NCI-H345 (cell line): ENCODE measurements around the gene SOX5.
A peak's percentile ranks its signal among the peaks of the same experiment; 100 is the strongest.
"Not testable (repeated sequence)": the region's sequence is repeated elsewhere in the genome, so short reads cannot be mapped to it uniquely, and the experiment has no call there.

Experiments used
- DNase-seq: peaks from one replicate; lab custom pipeline; 2025; lab: John Stamatoyannopoulos, UW

Gene SOX5

DNA sequence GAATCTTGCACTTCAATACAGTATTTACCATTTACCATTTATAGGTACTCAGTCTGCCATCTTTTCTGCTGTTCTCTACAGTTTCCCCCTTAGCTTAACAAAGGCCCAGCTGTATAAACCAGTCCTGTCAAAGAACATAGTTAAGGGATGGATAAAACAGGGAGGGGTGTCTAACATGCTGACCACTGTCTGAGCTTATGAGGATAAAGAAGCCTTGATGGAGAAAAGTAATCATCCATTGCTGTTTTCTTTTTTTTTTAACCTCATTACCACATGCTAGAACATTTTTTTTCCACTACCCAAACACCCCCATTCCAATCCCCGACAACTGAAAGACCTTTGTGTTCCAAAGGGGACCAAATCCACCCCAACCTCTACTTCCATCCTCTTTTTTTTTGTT, 39.9 kb downstream of the SOX5 start:
- no peak for DNase-seq

- no peak for DNase-seq
These were observed 43.1 kb downstream of the SOX5 start for GRCh38 chr12:23906329-23906728.

DNA sequence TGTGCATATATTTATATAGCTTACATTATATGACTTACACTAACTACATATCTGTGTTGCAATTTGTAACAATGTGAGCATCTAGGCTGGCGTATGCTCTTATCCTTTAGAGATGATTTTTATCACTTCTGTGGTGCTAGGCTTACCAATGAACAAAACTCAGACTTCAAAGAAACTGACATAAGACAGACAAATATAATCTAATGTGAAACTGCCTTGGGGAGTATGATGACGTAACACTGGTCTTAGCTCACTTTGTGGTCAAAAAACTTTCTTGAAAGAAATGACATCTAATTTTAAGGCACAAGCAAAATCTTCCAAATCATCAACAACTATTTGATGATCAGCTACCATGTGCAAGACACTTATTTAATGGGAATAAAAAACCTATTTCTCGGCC, 50.0 kb downstream of the SOX5 start:
- no peak for DNase-seq

DNA sequence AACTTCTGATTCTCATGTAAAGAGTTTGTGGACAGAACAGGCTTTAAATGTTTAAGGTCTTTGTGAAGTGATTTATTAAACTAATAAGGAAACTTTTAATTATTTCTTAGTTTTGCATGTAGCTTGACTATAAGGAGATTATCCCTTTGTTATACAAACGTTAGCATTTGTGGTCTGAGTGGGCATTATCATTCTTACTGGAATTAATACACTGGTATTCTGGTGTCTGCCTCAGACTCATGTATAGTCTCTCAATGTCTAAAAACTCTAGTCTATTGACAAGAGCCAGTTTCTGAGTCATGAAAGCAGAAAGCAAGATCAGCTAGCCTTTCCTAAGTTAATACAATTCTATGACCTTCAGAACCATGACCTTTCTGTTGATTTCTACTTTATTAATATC, 51.3 kb downstream of the SOX5 start:
- DNase-seq: no peak

GRCh38 chr12:23895792-23896218, 53.7 kb downstream of the SOX5 start:
- DNase-seq: peak; percentile 46

DNA sequence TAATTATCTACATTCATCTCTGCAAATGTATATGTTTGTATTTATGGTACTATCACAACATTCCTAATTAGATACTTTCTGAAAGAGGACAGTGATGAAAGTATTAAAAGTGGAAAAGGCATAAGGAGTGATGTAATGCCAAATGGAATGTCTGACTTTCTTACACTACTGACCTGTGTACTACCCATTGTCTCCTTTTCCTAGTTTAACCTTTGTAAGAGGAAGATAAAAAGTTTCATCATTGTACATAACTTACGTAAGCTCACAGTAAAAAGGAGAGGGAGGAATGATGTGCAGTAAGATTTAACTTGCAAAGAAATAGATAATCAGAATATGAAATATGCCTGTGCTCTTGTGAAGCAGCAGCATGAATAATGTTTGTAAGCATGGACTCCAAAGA, 55.9 kb downstream of the SOX5 start:
- DNase-seq: no peak

- no peak for DNase-seq
These were observed 58.4 kb downstream of the SOX5 start for GRCh38 chr12:23891115-23891514.

GRCh38 chr12:23889069-23889440, 60.4 kb downstream of the SOX5 start:
- no peak for DNase-seq

DNA sequence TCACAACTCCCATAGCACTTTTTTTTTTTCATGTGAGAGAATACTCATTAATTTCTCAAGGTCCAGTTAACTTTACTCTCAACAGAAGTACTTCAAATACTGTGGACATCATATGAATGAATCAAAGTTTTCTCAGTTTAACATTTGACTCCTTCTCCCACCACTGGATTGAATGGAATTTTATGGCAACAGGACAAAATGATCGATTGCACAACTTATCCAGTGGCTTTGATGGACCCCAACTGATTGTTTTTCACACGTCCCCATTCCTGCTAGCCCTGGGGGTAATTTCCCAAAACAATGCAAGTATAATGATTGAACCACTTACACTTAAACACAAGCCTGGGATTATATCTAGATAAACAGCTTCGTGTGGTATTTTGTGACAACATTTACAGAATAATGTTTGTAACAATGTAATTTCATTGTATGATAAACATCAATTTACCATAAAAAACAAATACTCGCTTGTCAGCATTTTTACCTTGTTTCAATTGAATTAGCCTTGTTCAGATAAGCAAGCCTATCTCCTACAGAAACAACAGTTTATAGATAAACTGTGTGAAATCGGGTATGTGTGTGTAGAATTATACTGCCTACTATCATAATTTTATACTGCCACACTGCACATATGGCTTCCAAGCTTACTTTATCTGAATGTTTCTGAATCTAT, 60.9 kb downstream of the SOX5 start:
- no peak for DNase-seq

DNA sequence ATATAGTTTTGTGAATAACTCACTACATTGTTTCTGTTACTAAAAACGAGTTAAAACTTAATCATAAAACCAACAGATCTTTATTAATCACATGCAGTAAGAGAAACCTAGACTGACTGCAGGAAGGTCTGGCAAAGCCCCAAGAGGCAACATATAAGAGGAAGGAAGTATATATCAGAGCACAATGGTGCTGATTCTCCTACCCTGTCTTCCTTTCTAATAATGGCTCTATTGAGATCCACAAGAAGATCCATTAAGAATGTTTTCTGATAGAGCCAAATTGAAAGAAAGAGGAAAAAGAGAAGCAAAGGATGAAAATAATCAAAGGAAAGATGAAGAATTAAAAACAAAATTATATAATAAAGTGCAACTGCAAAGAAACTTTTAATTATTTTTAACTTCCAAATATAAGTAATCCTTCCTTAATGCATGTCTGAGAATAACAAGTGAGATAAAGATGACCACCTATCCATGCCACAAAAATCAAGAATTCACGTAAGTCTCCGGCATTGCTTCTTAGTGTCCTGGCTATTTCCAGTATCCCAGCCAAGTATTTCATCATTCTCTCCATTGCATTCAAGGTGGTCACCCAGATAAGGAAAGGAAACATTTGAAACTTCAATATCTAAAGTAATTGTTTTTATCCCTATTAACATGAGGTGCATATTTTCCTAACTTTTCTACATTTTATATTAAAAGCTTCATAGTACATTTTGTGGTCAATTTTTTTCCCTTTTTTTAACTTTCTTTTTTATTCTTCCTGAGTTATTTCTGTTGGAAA, 62.2 kb downstream of the SOX5 start:
- DNase-seq: no peak

DNA sequence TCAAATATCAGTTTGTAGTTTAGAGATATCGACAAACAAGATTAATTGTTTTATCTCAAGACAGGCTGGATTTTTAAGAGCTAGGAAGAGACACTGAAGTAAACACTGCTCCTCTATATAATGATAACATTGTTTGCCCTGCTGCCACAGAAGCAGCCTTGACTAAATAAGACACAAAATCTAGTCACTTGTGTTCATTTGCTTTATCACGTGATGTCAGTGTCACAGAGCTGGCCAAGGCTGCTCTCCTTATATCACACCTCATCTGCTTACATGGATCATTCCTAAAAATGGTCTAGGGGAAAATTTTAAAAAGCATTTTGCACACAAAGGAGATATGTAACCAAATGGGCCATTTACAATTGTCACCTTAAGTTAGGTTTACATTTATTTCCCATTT, 64.1 kb downstream of the SOX5 start:
- DNase-seq: no peak

DNA sequence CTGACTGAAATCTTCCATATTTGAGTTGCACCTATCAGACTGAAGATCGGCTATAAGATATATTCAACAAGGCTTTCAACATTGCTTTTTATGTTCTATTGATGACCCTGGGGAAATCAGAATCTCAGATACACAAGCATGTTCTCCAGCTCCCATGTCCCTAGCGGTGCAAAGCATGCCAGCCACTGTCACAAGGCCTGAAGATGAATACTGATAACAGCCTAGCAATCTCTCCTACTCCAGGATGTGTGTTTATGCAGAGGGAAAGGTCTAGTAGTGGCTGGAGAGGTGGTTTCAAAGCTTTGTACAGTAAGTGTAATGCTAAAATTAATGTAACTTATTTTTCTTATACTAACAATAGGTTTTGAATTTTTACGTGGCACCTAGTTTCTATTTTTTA, 64.6 kb downstream of the SOX5 start:
- DNase-seq: no peak

GRCh38 chr12:23880988-23881387, 68.5 kb downstream of the SOX5 start:
- DNase-seq: no peak

- not testable (repeated sequence) for DNase-seq
These were observed 72.9 kb downstream of the SOX5 start for GRCh38 chr12:23876618-23877017.

GRCh38 chr12:23867794-23868193, 81.7 kb downstream of the SOX5 start:
- no peak for DNase-seq

DNA sequence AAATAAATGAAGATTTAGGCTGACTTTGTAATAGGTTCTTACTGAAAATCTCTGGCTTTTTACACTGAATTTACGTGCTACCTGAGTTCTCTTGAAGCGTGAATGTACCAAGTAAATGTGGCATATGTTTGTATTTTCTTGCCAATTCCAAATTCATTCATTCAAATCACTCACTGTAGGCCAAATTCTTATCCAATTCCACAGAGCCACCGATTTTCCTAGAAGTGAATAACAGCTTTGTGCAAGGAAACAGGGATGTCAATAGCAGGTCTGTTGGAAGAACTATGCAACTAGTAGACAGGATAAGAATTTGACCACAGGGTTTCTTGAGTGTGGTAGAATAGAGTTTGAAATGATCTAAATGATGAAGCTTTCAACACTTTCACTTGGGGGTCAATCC, 86.8 kb downstream of the SOX5 start:
- no peak for DNase-seq

GRCh38 chr12:23860019-23860418, 89.5 kb downstream of the SOX5 start:
- no peak for DNase-seq

DNA sequence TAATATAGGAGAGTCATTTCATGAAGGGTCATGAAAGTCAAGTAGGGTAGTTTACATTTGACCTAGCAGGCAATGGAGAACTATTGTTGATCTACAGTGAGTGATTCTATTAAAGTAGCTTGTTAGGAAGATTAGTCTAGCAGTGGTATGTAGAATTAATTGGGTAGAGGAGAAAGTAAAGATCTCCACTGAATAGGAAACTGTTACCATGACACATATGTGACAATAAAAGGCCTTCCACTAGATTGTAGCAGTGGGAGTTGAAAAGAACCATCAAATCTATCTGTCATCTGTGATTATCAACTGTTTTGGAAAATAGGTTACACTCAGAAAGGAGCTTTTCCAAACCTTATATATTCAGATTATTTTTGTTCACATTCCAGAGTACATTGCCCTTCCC, 92.3 kb downstream of the SOX5 start:
- DNase-seq: no peak

DNA sequence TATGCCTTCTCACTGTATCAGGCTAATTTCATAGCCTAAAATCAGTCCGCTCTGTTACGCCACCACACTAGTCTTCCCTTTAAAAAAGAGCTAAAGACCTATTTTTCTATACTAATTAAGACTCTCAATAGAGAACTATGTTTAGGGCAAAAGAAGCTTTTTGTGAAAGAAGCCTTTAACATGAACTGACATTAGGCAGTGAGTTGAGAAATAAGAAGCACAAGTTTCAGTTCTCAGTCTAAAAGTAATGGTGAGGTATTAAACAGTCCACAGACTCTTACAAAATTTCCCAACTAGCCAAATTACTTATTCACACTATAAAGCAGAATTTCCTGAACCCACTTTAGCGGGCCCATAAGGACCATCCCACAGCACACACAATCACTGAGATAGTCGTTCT, 93.7 kb downstream of the SOX5 start:
- DNase-seq: no peak

- DNase-seq: no peak
These were observed 94.9 kb downstream of the SOX5 start for GRCh38 chr12:23854598-23854997.

DNA sequence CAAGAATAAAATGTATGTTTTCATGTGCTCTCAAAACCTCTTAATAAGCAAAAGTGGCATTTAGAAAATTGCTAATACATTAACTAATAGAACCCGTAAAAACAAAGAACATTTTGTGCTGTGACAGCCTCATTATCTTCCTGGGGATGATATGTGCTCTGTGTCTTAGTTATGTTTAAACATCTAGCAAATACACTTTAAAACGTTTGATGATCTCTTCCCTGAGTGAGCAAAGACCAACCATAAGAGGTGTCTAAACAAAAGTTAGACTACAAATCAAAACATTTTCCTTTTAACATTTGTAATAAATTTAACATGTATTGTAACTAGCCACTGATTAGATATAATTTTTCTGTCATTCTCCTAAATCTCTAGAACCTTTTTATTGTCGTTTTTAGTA, 95.8 kb downstream of the SOX5 start:
- DNase-seq: no peak

DNA sequence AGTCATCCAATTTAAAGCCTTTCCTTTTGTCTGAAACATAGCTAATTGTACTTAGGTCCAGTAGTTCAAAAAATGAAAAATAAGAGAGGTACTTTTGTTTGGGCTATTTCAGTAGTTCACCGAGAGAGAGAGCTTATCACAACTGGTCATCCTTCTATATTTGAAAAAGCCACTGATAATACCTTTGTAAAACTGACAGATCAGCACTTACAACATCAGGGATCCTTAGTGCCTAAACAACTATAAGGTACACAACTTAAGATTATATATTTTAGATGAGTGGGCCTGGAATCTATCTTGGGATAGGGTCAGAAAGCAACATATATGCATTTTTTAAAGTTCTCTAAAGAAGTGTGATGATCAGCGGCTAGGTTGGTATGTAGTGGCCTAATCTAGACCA, 97.9 kb downstream of the SOX5 start:
- no peak for DNase-seq

DNA sequence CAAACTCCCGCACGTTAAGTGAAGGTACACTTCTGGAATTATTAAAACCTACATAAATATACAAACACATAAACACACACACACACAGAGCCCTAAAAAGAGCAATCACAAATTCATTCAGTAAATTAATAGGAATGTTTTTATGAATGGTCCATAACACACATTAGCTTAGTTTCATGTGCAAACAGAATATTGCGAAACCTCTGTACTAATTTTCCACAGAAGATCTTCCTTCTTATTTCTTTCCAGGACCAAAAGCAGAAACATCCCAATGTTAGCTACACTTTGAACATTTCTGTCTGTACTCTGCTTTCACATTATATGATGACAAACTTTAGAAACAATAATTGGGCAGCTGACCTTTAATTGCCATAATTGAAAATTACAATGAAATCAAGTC, 101.6 kb downstream of the SOX5 start:
- DNase-seq: no peak

DNA sequence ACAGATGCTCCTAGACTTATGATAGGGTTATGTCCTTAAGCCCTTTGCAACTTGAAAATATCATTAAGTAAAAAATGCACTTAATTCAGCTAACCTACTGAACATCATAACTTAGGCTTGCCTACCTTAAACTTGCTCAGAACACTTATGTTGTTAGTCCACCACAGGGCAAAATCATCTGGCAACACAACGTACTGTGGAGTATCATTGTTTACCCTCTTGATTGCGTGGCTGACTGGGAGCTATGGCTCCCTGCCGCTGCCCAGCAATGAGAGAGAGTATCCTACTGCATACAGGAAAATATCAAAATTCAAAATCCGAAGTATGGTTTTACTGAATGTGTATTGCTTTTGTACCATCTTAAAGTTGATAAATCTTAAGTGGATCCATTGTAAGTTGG, 105.5 kb downstream of the SOX5 start:
- DNase-seq: no peak
